PC-9 (cell line): Measurements from ENCODE around the gene CD19. TPM values are rescaled to one million over a fixed set of nuclear protein-coding genes. Genes with fewer than 3 reads are reported as not detected.
"Not testable (repeated sequence)": the region's sequence is repeated elsewhere in the genome, so short reads cannot be mapped to it uniquely, and the experiment has no call there.

Source experiments
- BruUV-seq: library from RNA; stranded (reverse); fragments of 400-500 nt; replicated peaks from 2 replicates; lab custom pipeline; 2021; lab: Mats Ljungman, UMichigan
- CTCF ChIA-PET: fragments of 300-600 bp; sonication (Branson Sonifier 250); formaldehyde crosslinking; loops from one replicate; lab custom pipeline; 2022; ENCODE audit warnings: antibody characterized with exemption; lab: Charles Lee
- POLR2A ChIA-PET: fragments of 300-600 bp; sonication (Branson Sonifier 250); formaldehyde crosslinking; loops from one replicate; lab custom pipeline; 2022; ENCODE audit warnings: antibody characterized with exemption; ENCODE audit not compliant: unreplicated experiment; lab: Charles Lee
- DNase-seq, 2 experiments: peaks; one replicate each; pipeline versions ENCODE4 v3.0.0 to v3.0.0-alpha.2; 2015 to 2022; ENCODE audit warnings: mixed read lengths in 1 of 2
- H2AFZ ChIP-seq: fragments of 200-600 bp; sonication (generic); 2 replicates; pipeline ENCODE4 v1.8.1; 2017; ENCODE audit warnings: antibody characterized with exemption
- H3F3A ChIP-seq: fragments of 200-600 bp; sonication (generic); 2 replicates; pipeline ENCODE4 v1.8.1; 2017; ENCODE audit warnings: antibody characterized with exemption, mild to moderate bottlenecking, low read depth; ENCODE audit not compliant: insufficient read depth
- H3K27ac ChIP-seq: fragments of 200-600 bp; sonication (generic); 2 replicates; pipeline ENCODE4 v1.6.1; 2016; ENCODE audit warnings: mixed run types
- H3K27me3 ChIP-seq: fragments of 200-600 bp; sonication (generic); 2 replicates; pipeline ENCODE4 v1.6.1; 2016; ENCODE audit warnings: low read depth, mixed run types; ENCODE audit not compliant: insufficient read depth
- H3K36me3 ChIP-seq: fragments of 200-600 bp; sonication (generic); 2 replicates; pipeline ENCODE4 v1.6.1; 2016; ENCODE audit warnings: low read depth, mixed run types
- H3K4me1 ChIP-seq: fragments of 200-600 bp; sonication (generic); replicated peaks from 2 replicates; pipeline ENCODE4 v1.6.1; 2016; ENCODE audit warnings: mixed run types; ENCODE audit not compliant: insufficient read depth
- H3K4me2 ChIP-seq: fragments of 200-600 bp; sonication (generic); 2 replicates; pipeline ENCODE4 v1.6.1; 2017; ENCODE audit warnings: mixed run types
- H3K4me3 ChIP-seq: fragments of 200-600 bp; sonication (generic); 2 replicates; pipeline ENCODE4 v1.6.1; 2016; ENCODE audit warnings: mixed run types
- H3K79me2 ChIP-seq: fragments of 200-600 bp; sonication (generic); 2 replicates; pipeline ENCODE4 v1.6.1; 2017; ENCODE audit warnings: low read depth, mixed run types
- H3K9me2 ChIP-seq: fragments of 200-600 bp; sonication (generic); 2 replicates; pipeline ENCODE4 v1.8.1; 2017; ENCODE audit warnings: mild to moderate bottlenecking; ENCODE audit not compliant: insufficient read depth
- H3K9me3 ChIP-seq: fragments of 200-600 bp; sonication (generic); 2 replicates; pipeline ENCODE4 v1.8.1; 2016; ENCODE audit warnings: low read depth; ENCODE audit not compliant: insufficient read depth
- H4K20me1 ChIP-seq: fragments of 200-600 bp; sonication (generic); 2 replicates; pipeline ENCODE4 v1.8.1; 2017; ENCODE audit not compliant: insufficient read depth
- CTCF ChIP-seq: fragments of 200-600 bp; sonication (generic); conservative IDR thresholded peaks from 2 replicates; pipeline ENCODE4 v1.6.1; 2017; ENCODE audit warnings: mixed run types, antibody characterized with exemption, mild to moderate bottlenecking, moderate library complexity
- EZH2 ChIP-seq: fragments of 200-600 bp; sonication (generic); IDR thresholded peaks from 2 replicates; pipeline ENCODE4 v1.8.0; 2017; ENCODE audit warnings: antibody characterized with exemption, low read depth
- intact Hi-C: fragments of 100-400 bp; cut with micrococcal nuclease; formaldehyde crosslinking; loops from one replicate; pipeline ENCODE4 v1.10.0; 2022; ENCODE audit not compliant: unreplicated experiment
- total RNA-seq: library from RNA; stranded (reverse); gene quantifications from 2 replicates; pipeline ENCODE4 v1.2.3, GENCODE V29; 2021

The CD19 gene
- total RNA-seq, 1 experiment from 2014 or later = not detected

GRCh38 chr16:28980330-28980729, 48.6 kb downstream of the CD19 start:
- DNase-seq, H3K9me3 ChIP-seq, H3K27me3 ChIP-seq, H3K4me1 ChIP-seq, H3K4me3 ChIP-seq, H3K9me2 ChIP-seq, H3K4me2 ChIP-seq, intact Hi-C loops, CTCF ChIA-PET, H4K20me1 ChIP-seq, H3F3A ChIP-seq, H2AFZ ChIP-seq, H3K27ac ChIP-seq, BruUV-seq, POLR2A ChIA-PET: not testable (repeated sequence)
- peaks cover 11% of the 10 kb centered on the region for H3K79me2 ChIP-seq
- H3K36me3 ChIP-seq = peaks cover 19% of the 10 kb centered on the region
- TF ChIP-seq CTCF = peak; percentile 42

DNA sequence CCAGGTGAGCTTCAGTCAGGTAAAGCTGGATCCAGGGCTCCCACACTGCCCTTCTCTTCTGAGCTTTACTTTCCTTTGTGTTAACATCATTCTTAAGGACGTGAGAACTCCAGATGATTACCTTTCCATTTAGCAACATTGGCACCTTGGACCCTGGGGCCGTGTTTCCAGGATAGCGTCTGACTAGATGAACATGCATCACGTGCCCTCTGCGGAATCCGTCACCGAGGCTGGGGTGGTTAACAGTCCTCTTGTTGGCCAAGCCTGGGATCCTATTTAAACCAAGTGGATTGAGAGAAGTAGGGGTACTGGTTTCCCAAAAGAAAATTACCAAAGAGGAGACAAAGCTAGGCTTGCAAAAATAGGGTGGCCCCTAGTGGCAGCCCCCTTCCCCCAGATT, 49.2 kb downstream of the CD19 start:
- H3K27me3 ChIP-seq = no peaks in the 10 kb centered on the region
- peaks cover 6% of the 10 kb centered on the region; the same call in 1 of the 2 replicates for H3F3A ChIP-seq
- CTCF ChIA-PET = no interaction called here
- no peak overlapping the region for H2AFZ ChIP-seq
- H3K9me2 ChIP-seq = no peaks in the 10 kb centered on the region
- H3K9me3 ChIP-seq = no peaks in the 10 kb centered on the region
- peaks cover 5% of the 10 kb centered on the region; the same call in 1 of the 2 replicates for H3K79me2 ChIP-seq
- no TSS peak for BruUV-seq
- H3K4me2 ChIP-seq = no peak overlapping the region
- no peak overlapping the region for H3K4me3 ChIP-seq
- peaks cover 19% of the 10 kb centered on the region for H3K36me3 ChIP-seq
- H3K27ac ChIP-seq = no peak overlapping the region
- TF ChIP-seq CTCF (no peak), EZH2 (no peak)
- DNase-seq = no peak
- peaks cover under 1% of the 10 kb centered on the region; the same call in 1 of the 2 replicates for H3K4me1 ChIP-seq
- POLR2A ChIA-PET = no interaction called here
- intact Hi-C loops = no loop called here
- H4K20me1 ChIP-seq = no peaks in the 10 kb centered on the region

- Histone ChIP-seq H3F3A (peaks cover 2% of the 10 kb centered on the region; the same call in 1 of the 2 replicates), H3K4me1 (no peaks in the 10 kb centered on the region), H3K9me3 (no peaks in the 10 kb centered on the region), H3K27ac (no peak overlapping the region), H3K36me3 (peaks cover 17% of the 10 kb centered on the region), H3K9me2 (no peaks in the 10 kb centered on the region), H3K4me3 (no peak overlapping the region), H3K4me2 (no peak overlapping the region), H4K20me1 (no peaks in the 10 kb centered on the region), H3K79me2 (0 out of 2 replicates have a peak, but pooled peaks cover 3% of the 10 kb centered on the region), H2AFZ (no peak overlapping the region), H3K27me3 (no peaks in the 10 kb centered on the region)
- intact Hi-C loops = no loop called here
- CTCF ChIA-PET = no interaction called here
- no TSS peak for BruUV-seq
- DNase-seq = no peak
- POLR2A ChIA-PET = no interaction called here
- no peak for TF ChIP-seq EZH2
- peak; percentile 80 for TF ChIP-seq CTCF
These were observed 49.7 kb downstream of the CD19 start for GRCh38 chr16:28981517-28981916.
